ENCODE results near the gene TIMM23.
"Not testable (repeated sequence)": the region's sequence is repeated elsewhere in the genome, so short reads cannot be mapped to it uniquely, and the experiment has no call there.

The TIMM23 gene

DNA sequence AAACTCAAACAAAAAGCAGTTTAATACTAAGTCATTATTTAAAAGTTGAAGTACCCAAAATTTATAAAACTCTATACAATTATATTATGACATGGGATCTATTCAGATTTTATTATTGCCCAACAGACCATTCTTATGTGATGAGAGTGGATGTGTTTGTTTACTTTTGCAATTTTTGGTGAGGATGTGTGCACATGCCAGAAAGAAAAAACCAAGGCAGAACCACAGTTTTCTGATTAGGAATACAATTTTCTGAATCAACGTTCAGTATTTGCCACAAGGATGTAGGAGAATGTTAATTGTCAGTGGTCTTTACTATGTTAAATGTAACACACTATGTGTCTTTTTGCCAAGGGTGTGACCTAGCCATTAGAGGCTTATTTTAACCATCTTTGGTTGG is 9.1 kb downstream of the TIMM23 start:
- CTCF ChIA-PET; H3K27ac ChIP-seq; POLR2A ChIA-PET (ENCODE audit: low non-redundant PET); DNase-seq (ENCODE audit: low spot score): not testable (repeated sequence)

GRCh38 chr10:45983538-45984186 is 11.4 kb downstream of the TIMM23 start:
- DNase-seq (ENCODE audit: low spot score); POLR2A ChIA-PET (ENCODE audit: low non-redundant PET); H3K27ac ChIP-seq: not testable (repeated sequence)
- CTCF ChIA-PET = interaction anchor here (0.6 kb wide), 2 partner anchors 86 to 364 kb away, joined by 5 read pairs; no protein-coding TSS in a partner anchor

GRCh38 chr10:45984473-45984872 is 12.2 kb downstream of the TIMM23 start:
- CTCF ChIA-PET; DNase-seq (ENCODE audit: low spot score): not testable (repeated sequence)

DNA sequence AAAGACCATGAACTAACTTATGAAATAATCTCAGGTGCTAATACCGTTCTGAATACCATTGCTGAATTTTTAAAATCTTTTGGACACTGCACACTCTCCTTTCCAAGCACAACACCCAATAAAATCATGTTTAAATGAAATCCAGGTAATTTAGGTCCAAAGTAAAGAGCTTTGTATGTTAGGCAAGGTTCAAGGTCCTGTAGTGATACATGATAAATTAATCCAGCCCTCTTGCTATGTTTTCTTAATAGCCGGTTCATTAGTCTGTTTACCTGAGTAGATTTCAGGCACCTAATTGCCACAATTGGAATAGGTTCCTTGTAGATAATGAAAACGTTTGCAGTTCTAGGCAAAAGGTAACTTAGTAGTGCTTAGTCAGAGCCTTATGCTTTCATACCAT is 13.3 kb downstream of the TIMM23 start:
- H3K27ac ChIP-seq; CTCF ChIA-PET; DNase-seq (ENCODE audit: low spot score); POLR2A ChIA-PET (ENCODE audit: low non-redundant PET): not testable (repeated sequence)

More at GRCh38 chr10:45984473-45984872, 12.2 kb downstream of the TIMM23 start:
- POLR2A ChIA-PET (ENCODE audit: low non-redundant PET); H3K27ac ChIP-seq: not testable (repeated sequence)

DNA sequence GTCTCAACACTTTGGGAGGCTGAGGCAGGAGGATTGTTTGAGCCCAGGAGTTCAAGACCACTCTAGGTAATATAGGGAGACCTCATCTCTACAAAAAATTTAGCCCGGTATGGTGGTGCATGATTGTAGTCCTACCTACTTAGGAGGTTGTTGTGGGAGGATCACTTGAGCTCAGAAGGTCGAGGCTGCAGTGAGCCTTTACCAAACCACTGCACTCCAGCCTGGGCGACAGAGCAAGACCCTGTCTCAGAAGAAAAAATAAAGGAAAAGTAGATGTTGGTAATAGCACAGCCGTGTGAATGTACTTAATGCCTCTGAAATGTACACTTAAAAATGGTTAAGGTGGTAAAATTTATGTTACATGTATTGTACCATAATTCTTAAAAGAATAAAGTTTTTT is 25.3 kb downstream of the TIMM23 start:
- TF ChIP-seq CTCF (conservative IDR thresholded peaks at IDR 0.05; ENCODE audit: low read depth) = no peak
- ChIA-PET POLR2A (ENCODE audit: low non-redundant PET) (no interaction called here), CTCF (no interaction called here)
- no peak for DNase-seq (ENCODE audit: low spot score)
- H3K27ac ChIP-seq = no peak overlapping the region

- ChIA-PET CTCF (no interaction called here), POLR2A (ENCODE audit: low non-redundant PET) (no interaction called here)
- no peak for DNase-seq (ENCODE audit: low spot score)
- no peak overlapping the region for H3K27ac ChIP-seq
- TF ChIP-seq CTCF (conservative IDR thresholded peaks at IDR 0.05; ENCODE audit: low read depth) = no peak
Measured at GRCh38 chr10:45997994-45998763, 25.9 kb downstream of the TIMM23 start.

GRCh38 chr10:45999955-46000354 is 27.7 kb downstream of the TIMM23 start:
- POLR2A ChIA-PET (ENCODE audit: low non-redundant PET); CTCF ChIA-PET; H3K27ac ChIP-seq; DNase-seq (ENCODE audit: low spot score): not testable (repeated sequence)

DNA sequence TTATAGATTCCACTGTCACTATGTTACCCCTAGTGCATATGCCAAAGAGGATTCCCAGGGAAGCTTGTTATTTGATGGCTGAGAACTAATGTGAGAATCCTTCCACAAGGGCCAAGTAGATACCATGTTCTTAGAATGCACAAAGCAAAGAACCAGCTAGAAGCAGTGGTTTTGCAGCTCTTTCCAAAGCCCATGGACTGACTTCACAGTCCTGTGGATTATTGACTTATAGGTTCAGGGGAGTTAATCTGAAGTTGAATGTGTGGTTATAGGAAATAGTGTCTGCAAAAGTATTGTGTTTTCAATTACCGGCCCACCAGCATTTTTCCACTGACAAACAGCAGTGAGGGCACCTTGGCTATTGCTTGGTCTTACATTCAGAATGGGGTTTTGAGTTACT is 28.2 kb downstream of the TIMM23 start:
- ChIA-PET POLR2A (ENCODE audit: low non-redundant PET) (no interaction called here), CTCF (no interaction called here)
- TF ChIP-seq CTCF (conservative IDR thresholded peaks at IDR 0.05; ENCODE audit: low read depth) = no peak
- DNase-seq (ENCODE audit: low spot score) = no peak
- H3K27ac ChIP-seq = no peak overlapping the region

DNA sequence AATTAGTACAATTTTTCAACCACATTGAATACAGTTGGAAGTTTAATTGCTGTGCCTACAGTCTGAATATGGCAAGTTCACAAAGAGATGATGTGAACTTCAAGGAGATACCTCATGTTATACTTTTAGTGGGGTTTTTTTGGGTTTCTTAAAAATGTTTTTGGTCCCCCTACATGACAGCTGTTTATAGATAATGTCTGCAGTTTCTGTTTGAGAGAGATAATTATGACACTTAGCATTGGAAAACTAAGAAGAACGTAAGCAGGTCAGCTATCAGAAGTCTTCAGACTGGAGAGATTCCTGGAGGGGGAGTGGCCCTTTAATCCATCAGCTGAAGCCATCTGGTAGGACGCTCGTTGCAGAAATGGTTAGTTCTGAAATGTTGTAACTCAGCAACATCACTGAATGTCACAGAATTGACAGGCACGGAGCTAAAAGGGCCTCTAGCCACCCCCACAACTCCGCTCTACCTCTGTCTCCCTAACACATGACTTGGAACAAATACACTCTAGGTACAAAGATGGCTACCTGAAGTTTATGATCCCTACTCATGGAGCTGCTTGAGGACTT is 29.0 kb downstream of the TIMM23 start:
- ChIA-PET POLR2A (ENCODE audit: low non-redundant PET) (no interaction called here), CTCF (interaction anchor here (0.6 to 0.7 kb wide), 2 partner anchors 12 to 185 kb away, joined by 3 read pairs; no protein-coding TSS in a partner anchor)
- no peak overlapping the region for H3K27ac ChIP-seq
- no peak for TF ChIP-seq CTCF (conservative IDR thresholded peaks at IDR 0.05; ENCODE audit: low read depth)
- DNase-seq (ENCODE audit: low spot score) = no peak

DNA sequence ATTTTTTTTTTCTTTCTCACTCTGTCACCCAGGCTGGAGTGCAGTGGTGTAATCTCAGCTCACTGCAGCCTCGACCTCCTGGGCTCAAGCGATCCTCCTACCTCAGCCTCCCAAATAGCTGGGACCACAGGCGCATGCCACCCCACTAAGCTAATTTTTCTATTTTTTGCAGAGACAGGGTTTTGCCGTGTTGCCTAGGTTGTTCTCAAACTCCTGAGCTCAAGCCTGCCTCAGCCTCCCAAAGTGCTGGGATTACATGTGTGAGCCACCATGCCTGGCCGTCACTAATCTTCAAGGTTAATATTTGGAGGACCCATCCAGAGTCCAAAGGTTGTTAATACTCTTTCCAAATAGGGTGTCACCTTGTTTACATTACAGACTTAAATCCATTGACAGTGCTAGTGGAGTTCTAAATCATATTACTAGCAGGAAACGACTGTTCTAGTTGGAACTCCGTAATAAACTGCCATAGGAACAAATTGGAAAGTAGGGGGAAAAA is 29.9 kb downstream of the TIMM23 start:
- DNase-seq (ENCODE audit: low spot score); POLR2A ChIA-PET (ENCODE audit: low non-redundant PET); H3K27ac ChIP-seq: not testable (repeated sequence)
- CTCF ChIA-PET = interaction anchor here (0.6 kb wide), 1 partner anchor 11 kb away, joined by 3 read pairs; no protein-coding TSS in a partner anchor
